H1 (cell line): ENCODE measurements around the gene KSR2. TPM values are rescaled to one million over a fixed set of nuclear protein-coding genes. Genes with fewer than 3 reads are reported as not detected.

ENCODE experiments used
- JUN ChIP-seq: IDR thresholded peaks from 2 replicates; pipeline ENCODE4 v1.6.1; 2011; ENCODE audit warnings: low read depth, mild to moderate bottlenecking, improper control_type of control experiment, low read length
- ZNF274 ChIP-seq: IDR thresholded peaks from 2 replicates; pipeline ENCODE4 v1.7.0; 2012; ENCODE audit warnings: low read length, borderline replicate concordance; ENCODE audit errors: extremely low read depth
- polyA plus RNA-seq, 7 experiments: library from polyadenylated mRNA; depleted of rRNA in 3 of 7; stranded (reverse) in 5 of 7; unstranded in 2 of 7; fragments of >200 nt in 5 of 7; fragments of 200-250 nt in 2 of 7; gene quantifications; 1 replicate in 5 of 7; 2 replicates in 1 of 7; 4 replicates in 1 of 7; pipeline versions ENCODE4 v1.2.1 to v1.2.3, GENCODE V29; 2011 to 2013; ENCODE audit warnings: missing spikeins in 2 of 7, mixed read lengths in 2 of 7
- total RNA-seq: library from RNA; stranded (reverse); fragmentation: NEBNext Ultra II Directional; extraction: Animal tissue kit (Norgen Biotek cat#: 25700); gene quantifications from 2 replicates; pipeline ENCODE4 v1.2.1, GENCODE V29; 2021

KSR2 gene
- total and polyA plus RNA-seq, 2 of the 8 experiments (the other 6 are each of a cell fraction or from before 2014, with no cell fraction given), result 0.74 to 2.2 TPM

GRCh38 chr12:117774941-117775775 lies 193.6 kb downstream of the KSR2 start (continued):
- no peak for TF ChIP-seq ZNF274
- no peak for TF ChIP-seq JUN
